ENCODE data around the gene ARPP21. TPM values are rescaled to one million over a fixed set of nuclear protein-coding genes. Genes with fewer than 3 reads are reported as not detected.

Gene ARPP21
- total RNA-seq, 1 donor = not detected

DNA sequence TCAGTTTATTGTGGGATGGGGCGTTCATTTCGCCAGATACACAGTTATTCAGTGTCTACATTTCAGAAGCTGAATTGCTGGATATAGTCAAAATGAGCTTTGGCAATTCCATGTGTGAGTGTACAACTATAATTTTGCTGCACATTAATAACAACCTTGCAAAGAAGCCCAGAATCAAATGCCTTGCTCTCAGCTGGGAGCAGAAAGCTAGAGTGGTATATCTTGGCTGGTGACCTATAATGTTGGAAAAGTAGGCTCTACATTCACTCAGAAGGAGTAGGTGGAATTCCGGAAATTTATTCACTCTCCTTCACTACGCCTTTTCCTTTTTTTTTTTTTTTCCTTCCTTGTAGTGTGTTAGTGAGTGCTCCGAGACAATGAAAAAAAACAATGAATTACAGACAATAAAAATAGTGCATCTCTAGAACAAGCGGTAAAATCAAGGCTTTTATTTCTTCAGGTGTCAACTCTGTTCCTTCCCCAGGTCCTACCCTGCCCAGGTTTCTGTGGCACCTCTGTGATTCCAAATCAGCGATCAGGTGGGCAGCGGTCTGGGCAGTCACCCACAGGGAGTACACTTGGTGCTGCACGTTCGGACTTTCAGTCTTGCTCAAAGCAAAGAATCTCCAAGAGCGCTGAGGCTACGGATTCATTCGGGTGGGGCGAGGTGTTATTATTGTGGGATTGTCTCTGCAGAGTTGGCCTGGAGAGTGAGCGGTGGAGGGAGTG is 910 bp upstream of the ARPP21 start:
- Histone ChIP-seq H3K27me3 (ENCODE audit: insufficient read depth, low read length) (no peaks in the 10 kb centered on the region), H3K9me3 (ENCODE audit: low read depth, low read length) (no peaks in the 10 kb centered on the region), H2AFZ (ENCODE audit: low read length) (no peak overlapping the region), H4K20me1 (ENCODE audit: insufficient read depth, low read length) (no peaks in the 10 kb centered on the region), H3K4me1 (ENCODE audit: insufficient read depth, low read length) (no peaks in the 10 kb centered on the region), H3K79me2 (ENCODE audit: insufficient read depth, low read length) (no peaks in the 10 kb centered on the region), H3K4me3 (ENCODE audit: insufficient read depth, low read length) (no peak overlapping the region), H3K36me3 (ENCODE audit: insufficient read depth, low read length) (no peaks in the 10 kb centered on the region), H3K4me2 (ENCODE audit: insufficient read depth, low read length) (no peak overlapping the region), H3K27ac (ENCODE audit: low read depth, low read length) (no peak overlapping the region)
- no peak for DNase-seq (ENCODE audit: insufficient read length, low spot score, missing footprints)
- no peak for TF ChIP-seq CTCF (IDR thresholded peaks at IDR 0.05; ENCODE audit: extremely low read depth, low read depth, low read length)

- no peak overlapping the region for H3K4me2 ChIP-seq (ENCODE audit: insufficient read depth, low read length)
- no peaks in the 10 kb centered on the region for H3K36me3 ChIP-seq (ENCODE audit: insufficient read depth, low read length)
- no peak overlapping the region for H2AFZ ChIP-seq (ENCODE audit: low read length)
- TF ChIP-seq CTCF (IDR thresholded peaks at IDR 0.05; ENCODE audit: extremely low read depth, low read depth, low read length) = no peak
- H3K27ac ChIP-seq (ENCODE audit: low read depth, low read length) = no peak overlapping the region
- no peaks in the 10 kb centered on the region for H3K27me3 ChIP-seq (ENCODE audit: insufficient read depth, low read length)
- DNase-seq (ENCODE audit: insufficient read length, low spot score, missing footprints) = no peak
- H3K4me1 ChIP-seq (ENCODE audit: insufficient read depth, low read length) = no peaks in the 10 kb centered on the region
- H3K9me3 ChIP-seq (ENCODE audit: low read depth, low read length) = no peaks in the 10 kb centered on the region
- no peaks in the 10 kb centered on the region for H4K20me1 ChIP-seq (ENCODE audit: insufficient read depth, low read length)
- no peaks in the 10 kb centered on the region for H3K79me2 ChIP-seq (ENCODE audit: insufficient read depth, low read length)
- H3K4me3 ChIP-seq (ENCODE audit: insufficient read depth, low read length) = no peak overlapping the region
These were observed 408 bp upstream of the ARPP21 start for GRCh38 chr3:35638980-35639253.

- no peak for TF ChIP-seq CTCF (IDR thresholded peaks at IDR 0.05; ENCODE audit: extremely low read depth, low read depth, low read length)
- Histone ChIP-seq H2AFZ (ENCODE audit: low read length) (no peak overlapping the region), H3K27me3 (ENCODE audit: insufficient read depth, low read length) (no peaks in the 10 kb centered on the region), H4K20me1 (ENCODE audit: insufficient read depth, low read length) (no peaks in the 10 kb centered on the region), H3K4me2 (ENCODE audit: insufficient read depth, low read length) (no peak overlapping the region), H3K9me3 (ENCODE audit: low read depth, low read length) (no peaks in the 10 kb centered on the region), H3K4me3 (ENCODE audit: insufficient read depth, low read length) (no peak overlapping the region), H3K27ac (ENCODE audit: low read depth, low read length) (no peak overlapping the region), H3K79me2 (ENCODE audit: insufficient read depth, low read length) (no peaks in the 10 kb centered on the region), H3K4me1 (ENCODE audit: insufficient read depth, low read length) (no peaks in the 10 kb centered on the region), H3K36me3 (ENCODE audit: insufficient read depth, low read length) (no peaks in the 10 kb centered on the region)
- no peak for DNase-seq (ENCODE audit: insufficient read length, low spot score, missing footprints)
These were observed 1.2 kb downstream of the ARPP21 start for GRCh38 chr3:35640190-35641165.

- Histone ChIP-seq H4K20me1 (ENCODE audit: insufficient read depth, low read length) (no peaks in the 10 kb centered on the region), H3K9me3 (ENCODE audit: low read depth, low read length) (no peaks in the 10 kb centered on the region), H3K4me2 (ENCODE audit: insufficient read depth, low read length) (no peak overlapping the region), H3K4me1 (ENCODE audit: insufficient read depth, low read length) (no peaks in the 10 kb centered on the region), H3K79me2 (ENCODE audit: insufficient read depth, low read length) (no peaks in the 10 kb centered on the region), H3K36me3 (ENCODE audit: insufficient read depth, low read length) (no peaks in the 10 kb centered on the region), H3K27ac (ENCODE audit: low read depth, low read length) (no peak overlapping the region), H3K4me3 (ENCODE audit: insufficient read depth, low read length) (no peak overlapping the region), H3K27me3 (ENCODE audit: insufficient read depth, low read length) (no peaks in the 10 kb centered on the region), H2AFZ (ENCODE audit: low read length) (no peak overlapping the region)
- TF ChIP-seq CTCF (IDR thresholded peaks at IDR 0.05; ENCODE audit: extremely low read depth, low read depth, low read length) = no peak
- no peak for DNase-seq (ENCODE audit: insufficient read length, low spot score, missing footprints)
These were observed 2.0 kb downstream of the ARPP21 start for GRCh38 chr3:35641331-35641730.
